Left lung (tissue), 10 donors: ENCODE measurements around the gene TMEM248. TPM values are rescaled to one million over a fixed set of nuclear protein-coding genes. Genes with fewer than 3 reads are reported as not detected.
"Not testable (repeated sequence)": the region's sequence is repeated elsewhere in the genome, so short reads cannot be mapped to it uniquely, and the experiment has no call there.

ENCODE experiments used
- ATAC-seq: fragments of 200-7000 bp; cut with Tn5 transposase; one replicate; pipeline ENCODE4 v1.9.1; 2020; ENCODE audit warnings: moderate library complexity
- DNase-seq, 4 donors: peaks; one replicate each; pipeline ENCODE4 v3.0.0-alpha.2; 2013 to 2020
- H3K27ac ChIP-seq, 2 donors: fragments of 200-600 bp; sonication (generic) in 1 of 2; one replicate each; pipeline versions ENCODE4 v1.5.0 to v1.8.0; 2020 to 2021
- H3K27me3 ChIP-seq, 2 donors: fragments of 200-600 bp; sonication (generic) in 1 of 2; one replicate each; pipeline versions ENCODE4 v1.5.0 to v1.8.0; 2020 to 2021
- H3K36me3 ChIP-seq, 2 donors: fragments of 200-600 bp; sonication (generic) in 1 of 2; one replicate each; pipeline versions ENCODE4 v1.5.0 to v1.8.0; 2020 to 2021
- H3K4me1 ChIP-seq, 2 donors: fragments of 200-600 bp; one replicate each; pipeline ENCODE4 v1.8.0; 2021
- H3K4me3 ChIP-seq, 2 donors: fragments of 200-600 bp; sonication (generic) in 1 of 2; one replicate each; pipeline versions ENCODE4 v1.5.0 to v1.8.0; 2020 to 2021; ENCODE audit warnings: mild to moderate bottlenecking in 1 of 2
- H3K9me3 ChIP-seq, 2 donors: fragments of 200-600 bp; sonication (generic) in 1 of 2; one replicate each; pipeline versions ENCODE4 v1.5.0 to v1.8.0; 2020 to 2021
- CTCF ChIP-seq, 2 donors: fragments of 200-600 bp; sonication (generic) in 1 of 2; IDR thresholded peaks; one replicate each; pipeline versions ENCODE4 v1.5.0 to v1.8.0; 2021; ENCODE audit warnings: antibody characterized with exemption in 2 of 2
- intact Hi-C, 2 donors: fragments of 100-400 bp; cut with DNase I; formaldehyde crosslinking; loops; one replicate each; pipeline versions ENCODE4 v1.11.2 to v1.14.2; 2022
- polyA plus RNA-seq, 6 donors: library from polyadenylated mRNA; unstranded; fragments of 120-200 nt; gene quantifications; one replicate each; pipeline ENCODE4 v1.2.1, GENCODE V29; 2013; ENCODE audit not compliant: insufficient read length in 6 of 6
- total RNA-seq, 2 donors: library from RNA; stranded (reverse); fragmentation: NEBNext Ultra II Directional; extraction: Animal tissue kit (Norgen Biotek cat#: 25700); gene quantifications; one replicate each; pipeline ENCODE4 v1.2.1, GENCODE V29; 2021
- donor health status: DM: no; HTN: yes; CAD: no.
- donor health status: DM: no; HTN: no; CAD: no.

Gene TMEM248
- total and polyA plus RNA-seq, 8 donors: 64.5 to 103 (median 81.6) TPM

- ATAC-seq (no peak), DNase-seq (peak in 1 of 4 donors; percentile 17)
- Histone ChIP-seq H3K4me3 (no peak overlapping the region), H3K9me3 (no peaks in the 10 kb centered on the region), H3K27ac (no peak overlapping the region), H3K4me1 (no peaks in the 10 kb centered on the region), H3K36me3 (peaks cover 0 to 52% of the 10 kb centered on the region in 2 donors), H3K27me3 (no peaks in the 10 kb centered on the region)
- no peak for TF ChIP-seq CTCF (IDR thresholded peaks at IDR 0.05)
- intact Hi-C loops: no loop called here
Observed at GRCh38 chr7:66960192-66960591, 39.2 kb downstream of the TMEM248 start.

- Histone ChIP-seq H3K9me3 (no peaks in the 10 kb centered on the region), H3K4me3 (no peak overlapping the region), H3K36me3 (peaks cover 0 to 43% of the 10 kb centered on the region in 2 donors), H3K27me3 (no peaks in the 10 kb centered on the region), H3K27ac (no peak overlapping the region), H3K4me1 (no peaks in the 10 kb centered on the region)
- DNase-seq: peak in 1 of 4 donors; percentile 14
- intact Hi-C loops: no loop called here
- no peak for TF ChIP-seq CTCF (IDR thresholded peaks at IDR 0.05)
- no peak for ATAC-seq
Observed at GRCh38 chr7:66961096-66961495, 40.1 kb downstream of the TMEM248 start.

GRCh38 chr7:66964411-66964810 is 43.4 kb downstream of the TMEM248 start:
- Histone ChIP-seq H3K27me3 (no peaks in the 10 kb centered on the region), H3K27ac (no peak overlapping the region), H3K9me3 (no peaks in the 10 kb centered on the region), H3K4me3 (no peak overlapping the region), H3K4me1 (no peaks in the 10 kb centered on the region), H3K36me3 (peaks cover 0 to 10% of the 10 kb centered on the region in 2 donors)
- ATAC-seq: no peak
- TF ChIP-seq CTCF (IDR thresholded peaks at IDR 0.05): no peak
- no peak for DNase-seq
- intact Hi-C loops: no loop called here

- ATAC-seq (no peak), DNase-seq (no peak)
- Histone ChIP-seq H3K4me3 (no peak overlapping the region), H3K27ac (no peak overlapping the region), H3K4me1 (no peaks in the 10 kb centered on the region), H3K27me3 (no peaks in the 10 kb centered on the region), H3K36me3 (no peaks in the 10 kb centered on the region), H3K9me3 (no peaks in the 10 kb centered on the region)
- TF ChIP-seq CTCF (IDR thresholded peaks at IDR 0.05): no peak
- intact Hi-C loops: no loop called here
Observed at GRCh38 chr7:66967029-66967428, 46.0 kb downstream of the TMEM248 start.

- H3K9me3 ChIP-seq, ATAC-seq, intact Hi-C loops, H3K27ac ChIP-seq, H3K4me1 ChIP-seq, H3K4me3 ChIP-seq, H3K27me3 ChIP-seq, H3K36me3 ChIP-seq: not testable (repeated sequence)
- DNase-seq: peak in 1 of 4 donors; percentile 4
Observed at GRCh38 chr7:66969001-66969400, 48.0 kb downstream of the TMEM248 start.

- Histone ChIP-seq H3K4me1 (no peaks in the 10 kb centered on the region), H3K4me3 (no peak overlapping the region), H3K27ac (no peak overlapping the region), H3K36me3 (no peaks in the 10 kb centered on the region), H3K27me3 (no peaks in the 10 kb centered on the region), H3K9me3 (no peaks in the 10 kb centered on the region)
- no peak for TF ChIP-seq CTCF (IDR thresholded peaks at IDR 0.05)
- ATAC-seq (no peak), DNase-seq (peak in 1 of 4 donors; percentile 6)
- intact Hi-C loops: no loop called here
Observed at GRCh38 chr7:66970310-66970709, 49.3 kb downstream of the TMEM248 start.
